ENCODE measurements around the gene LHFPL3. TPM values are rescaled to one million over a fixed set of nuclear protein-coding genes. Genes with fewer than 3 reads are reported as not detected.

Gene LHFPL3
- total RNA-seq, 4 donors from 2014 or later = not detected

DNA sequence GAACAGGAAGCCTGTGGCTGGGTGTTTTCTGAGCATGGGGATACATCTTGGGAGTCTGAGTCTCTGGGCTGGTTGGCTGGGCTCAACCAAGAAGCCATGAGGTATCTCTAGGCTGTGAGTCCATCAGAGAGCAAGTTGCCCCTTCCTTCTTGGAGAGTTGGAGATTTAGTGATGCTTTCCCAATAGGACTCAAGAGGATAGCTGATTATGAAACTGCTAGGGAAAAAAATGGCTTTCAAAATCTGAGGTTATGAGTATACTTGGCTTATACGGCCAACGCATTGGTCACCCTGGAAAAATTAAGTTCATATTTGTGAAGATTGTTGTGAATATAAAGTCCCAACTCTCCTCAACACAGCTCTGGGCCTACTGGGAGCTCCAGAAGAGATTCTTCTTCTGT, 522.9 kb downstream of the LHFPL3 start:
- in situ Hi-C loops (cut with MboI; ENCODE audit: low sequenced_read_pairs in 4 of 4) (no loop called here), intact Hi-C loops (cut with DNase I; ENCODE audit: low total_unique reads) (no loop called here)
- DNase-seq = no peak

GRCh38 chr7:104852386-104852785, 524.0 kb downstream of the LHFPL3 start:
- in situ Hi-C loops (cut with MboI; ENCODE audit: low sequenced_read_pairs in 4 of 4) (no loop called here), intact Hi-C loops (cut with DNase I; ENCODE audit: low total_unique reads) (no loop called here)
- DNase-seq = no peak
- Histone ChIP-seq H3K36me3 (no peaks in the 10 kb centered on the region), H3K4me3 (no peak overlapping the region), H3K9me3 (no peaks in the 10 kb centered on the region), H3K27ac (no peak overlapping the region), H3K27me3 (no peaks in the 10 kb centered on the region), H3K4me1 (no peaks in the 10 kb centered on the region)
- ATAC-seq = no peak
- TF ChIP-seq, protein P1, sequence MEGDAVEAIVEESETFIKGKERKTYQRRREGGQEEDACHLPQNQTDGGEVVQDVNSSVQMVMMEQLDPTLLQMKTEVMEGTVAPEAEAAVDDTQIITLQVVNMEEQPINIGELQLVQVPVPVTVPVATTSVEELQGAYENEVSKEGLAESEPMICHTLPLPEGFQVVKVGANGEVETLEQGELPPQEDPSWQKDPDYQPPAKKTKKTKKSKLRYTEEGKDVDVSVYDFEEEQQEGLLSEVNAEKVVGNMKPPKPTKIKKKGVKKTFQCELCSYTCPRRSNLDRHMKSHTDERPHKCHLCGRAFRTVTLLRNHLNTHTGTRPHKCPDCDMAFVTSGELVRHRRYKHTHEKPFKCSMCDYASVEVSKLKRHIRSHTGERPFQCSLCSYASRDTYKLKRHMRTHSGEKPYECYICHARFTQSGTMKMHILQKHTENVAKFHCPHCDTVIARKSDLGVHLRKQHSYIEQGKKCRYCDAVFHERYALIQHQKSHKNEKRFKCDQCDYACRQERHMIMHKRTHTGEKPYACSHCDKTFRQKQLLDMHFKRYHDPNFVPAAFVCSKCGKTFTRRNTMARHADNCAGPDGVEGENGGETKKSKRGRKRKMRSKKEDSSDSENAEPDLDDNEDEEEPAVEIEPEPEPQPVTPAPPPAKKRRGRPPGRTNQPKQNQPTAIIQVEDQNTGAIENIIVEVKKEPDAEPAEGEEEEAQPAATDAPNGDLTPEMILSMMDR (IDR thresholded peaks at IDR 0.05 in 4 of 5, conservative IDR thresholded peaks at IDR 0.05 in 1 of 5) = no peak
- no peak for TF ChIP-seq POLR2A (IDR thresholded peaks at IDR 0.05)

More for the DNA sequence above, 522.9 kb downstream of the LHFPL3 start:
- ATAC-seq = no peak
- H3K4me3 ChIP-seq = no peak overlapping the region
- no peaks in the 10 kb centered on the region for H3K4me1 ChIP-seq
- H3K27me3 ChIP-seq = no peaks in the 10 kb centered on the region
- TF ChIP-seq, protein P1 (IDR thresholded peaks at IDR 0.05 in 4 of 5, conservative IDR thresholded peaks at IDR 0.05 in 1 of 5) = no peak
- no peak for TF ChIP-seq POLR2A (IDR thresholded peaks at IDR 0.05)
- no peaks in the 10 kb centered on the region for H3K9me3 ChIP-seq
- H3K36me3 ChIP-seq = no peaks in the 10 kb centered on the region
- H3K27ac ChIP-seq = no peak overlapping the region

DNA sequence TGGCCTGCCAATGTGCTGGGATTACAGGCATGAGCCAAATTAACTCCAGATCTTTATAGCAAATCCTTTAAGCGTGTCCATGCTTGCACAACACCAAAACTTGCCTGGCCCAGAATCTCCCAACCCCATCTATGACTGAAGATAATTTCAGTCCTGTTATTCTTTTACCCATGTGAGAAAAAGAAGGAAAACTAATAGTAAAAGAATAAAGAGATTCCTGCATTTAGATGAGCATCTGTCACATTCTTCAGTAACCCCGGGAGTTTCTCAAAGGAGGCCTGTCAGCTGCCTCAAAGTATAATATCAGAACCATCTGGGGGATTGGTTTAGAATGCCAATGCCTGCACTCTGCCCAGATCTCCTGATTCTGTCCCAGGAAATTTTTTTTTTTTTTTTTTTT, 527.5 kb downstream of the LHFPL3 start:
- H3K27me3 ChIP-seq = peaks cover 0 to 3% (median 2%) of the 10 kb centered on the region in 3 donors
- intact Hi-C loops (cut with DNase I; ENCODE audit: low total_unique reads) = no loop called here

GRCh38 chr7:104857458-104858425, 529.3 kb downstream of the LHFPL3 start:
- H3K4me3 ChIP-seq = no peak overlapping the region
- H3K36me3 ChIP-seq = no peaks in the 10 kb centered on the region
- H3K27ac ChIP-seq = no peak overlapping the region
- in situ Hi-C loops (cut with MboI; ENCODE audit: low sequenced_read_pairs in 4 of 4) = no loop called here
- peaks cover 0 to 3% (median 2%) of the 10 kb centered on the region in 3 donors for H3K27me3 ChIP-seq
- DNase-seq (no peak), ATAC-seq (no peak)
- H3K4me1 ChIP-seq = no peaks in the 10 kb centered on the region
- H3K9me3 ChIP-seq = no peaks in the 10 kb centered on the region
- intact Hi-C loops (cut with DNase I; ENCODE audit: low total_unique reads) = no loop called here
- TF ChIP-seq, protein P1 (IDR thresholded peaks at IDR 0.05 in 4 of 5, conservative IDR thresholded peaks at IDR 0.05 in 1 of 5) = no peak
- TF ChIP-seq POLR2A (IDR thresholded peaks at IDR 0.05) = no peak

More for the DNA sequence above, 527.5 kb downstream of the LHFPL3 start:
- H3K27ac ChIP-seq = no peak overlapping the region
- ATAC-seq = no peak
- TF ChIP-seq POLR2A (IDR thresholded peaks at IDR 0.05) = no peak
- TF ChIP-seq, protein P1 (IDR thresholded peaks at IDR 0.05 in 4 of 5, conservative IDR thresholded peaks at IDR 0.05 in 1 of 5) = no peak
- DNase-seq = no peak
- H3K4me1 ChIP-seq = no peaks in the 10 kb centered on the region
- H3K4me3 ChIP-seq = no peak overlapping the region
- H3K9me3 ChIP-seq = no peaks in the 10 kb centered on the region
- no peaks in the 10 kb centered on the region for H3K36me3 ChIP-seq
- in situ Hi-C loops (cut with MboI; ENCODE audit: low sequenced_read_pairs in 4 of 4) = no loop called here
